Endothelial cell (in vitro differentiated cells): ENCODE measurements around the gene MMP24. TPM values are rescaled to one million over a fixed set of nuclear protein-coding genes. Genes with fewer than 3 reads are reported as not detected.

ENCODE experiments used
- DNase-seq: peaks from one replicate; pipeline ENCODE4 v3.0.0; 2021; ENCODE audit warnings: low spot score
- H3K27ac Mint-ChIP-seq: one replicate; pipeline ENCODE4 v1.8.0; 2021; ENCODE audit warnings: mixed read lengths, inconsistent platforms; ENCODE audit not compliant: unreplicated experiment
- H3K27me3 Mint-ChIP-seq: one replicate; pipeline ENCODE4 v1.8.0; 2021; ENCODE audit warnings: mild to moderate bottlenecking, moderate library complexity, mixed read lengths, inconsistent platforms; ENCODE audit not compliant: unreplicated experiment
- H3K36me3 Mint-ChIP-seq: one replicate; pipeline ENCODE4 v1.8.0; 2021; ENCODE audit warnings: mild to moderate bottlenecking, low read depth, mixed read lengths, inconsistent platforms; ENCODE audit not compliant: unreplicated experiment
- H3K4me1 Mint-ChIP-seq: one replicate; pipeline ENCODE4 v1.8.0; 2021; ENCODE audit warnings: mild to moderate bottlenecking, mixed read lengths, inconsistent platforms; ENCODE audit not compliant: unreplicated experiment
- H3K4me3 Mint-ChIP-seq: one replicate; pipeline ENCODE4 v1.8.0; 2021; ENCODE audit warnings: mild to moderate bottlenecking, mixed read lengths, inconsistent platforms; ENCODE audit not compliant: unreplicated experiment
- H3K9me3 Mint-ChIP-seq: one replicate; pipeline ENCODE4 v1.8.0; 2021; ENCODE audit warnings: mixed read lengths, inconsistent platforms; ENCODE audit not compliant: unreplicated experiment
- CTCF ChIP-seq: fragments of 200-600 bp; sonication (generic); IDR thresholded peaks from one replicate; pipeline ENCODE4 v1.5.0; 2021; ENCODE audit warnings: antibody characterized with exemption; ENCODE audit not compliant: unreplicated experiment
- total RNA-seq: library from RNA; stranded (reverse); fragmentation: NEBNext Ultra II Directional; extraction: Animal tissue kit (Norgen Biotek cat#: 25700); gene quantifications from one replicate; pipeline ENCODE4 v1.2.1, GENCODE V29; 2021; ENCODE audit not compliant: unreplicated experiment

Gene MMP24
- total RNA-seq, 1 donor from 2014 or later, result 9.1 TPM

- TF ChIP-seq CTCF, result no peak
- H3K27me3 Mint-ChIP-seq, result peaks cover 15% of the 10 kb centered on the region
Observed at GRCh38 chr20:35299780-35300179, 73.3 kb downstream of the MMP24 start.

DNA sequence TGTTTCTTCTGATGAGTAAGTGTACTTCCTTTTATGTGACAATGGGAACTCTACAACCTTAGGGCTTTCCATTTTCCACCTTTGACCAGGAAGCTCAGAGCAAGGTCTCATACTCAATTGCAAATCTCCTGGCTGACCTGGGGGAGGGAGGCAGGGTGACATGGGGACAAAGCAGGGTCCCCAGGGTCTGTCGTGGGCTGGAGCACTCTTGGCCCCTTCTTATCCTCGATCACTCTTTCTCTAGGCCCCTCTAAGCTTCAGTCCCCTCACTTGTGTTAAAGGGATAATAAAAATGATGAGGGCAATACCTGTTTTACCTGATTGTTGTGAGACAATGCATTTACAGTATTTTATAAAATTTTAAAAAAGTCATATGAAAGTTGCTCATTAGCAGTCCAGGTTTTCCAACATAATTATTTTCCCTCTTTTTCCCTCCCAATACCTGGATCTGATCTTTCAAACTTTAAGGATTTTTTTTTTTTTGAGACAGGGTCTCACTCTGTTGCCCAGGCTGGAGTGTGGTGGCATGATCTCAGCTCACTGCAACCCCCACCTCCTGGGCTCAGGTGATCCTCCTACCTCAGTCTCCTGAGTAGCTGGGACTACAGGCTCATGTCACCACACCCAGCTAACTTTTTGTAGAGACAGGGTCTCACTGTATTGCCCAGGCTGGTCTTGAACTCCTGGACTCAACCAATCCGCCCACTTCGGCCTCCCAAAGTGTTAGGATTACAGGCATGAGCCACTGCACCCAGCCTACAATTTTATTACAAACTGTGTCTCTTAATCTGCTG, 74.2 kb downstream of the MMP24 start:
- Mint-ChIP-seq H3K36me3 (peaks cover 3% of the 10 kb centered on the region), H3K9me3 (no peaks in the 10 kb centered on the region), H3K4me3 (no peak overlapping the region), H3K27me3 (peaks cover 16% of the 10 kb centered on the region), H3K4me1 (peaks cover 24% of the 10 kb centered on the region), H3K27ac (no peak overlapping the region)
- no peak for TF ChIP-seq CTCF
- no peak for DNase-seq

More at GRCh38 chr20:35299780-35300179, 73.3 kb downstream of the MMP24 start:
- H3K27ac Mint-ChIP-seq, result no peak overlapping the region
- H3K36me3 Mint-ChIP-seq, result peaks cover 3% of the 10 kb centered on the region
- H3K9me3 Mint-ChIP-seq, result no peaks in the 10 kb centered on the region
- no peak for DNase-seq
- no peak overlapping the region for H3K4me3 Mint-ChIP-seq
- H3K4me1 Mint-ChIP-seq, result peaks cover 23% of the 10 kb centered on the region

- peaks cover 5% of the 10 kb centered on the region for H3K36me3 Mint-ChIP-seq
- no peak overlapping the region for H3K4me3 Mint-ChIP-seq
- H3K27ac Mint-ChIP-seq, result peak overlapping the region; percentile 8
- no peaks in the 10 kb centered on the region for H3K9me3 Mint-ChIP-seq
- peaks cover 21% of the 10 kb centered on the region for H3K27me3 Mint-ChIP-seq
- no peak for DNase-seq
- H3K4me1 Mint-ChIP-seq, result peaks cover 17% of the 10 kb centered on the region
- TF ChIP-seq CTCF, result no peak
Observed at GRCh38 chr20:35301426-35301825, 74.9 kb downstream of the MMP24 start.

DNA sequence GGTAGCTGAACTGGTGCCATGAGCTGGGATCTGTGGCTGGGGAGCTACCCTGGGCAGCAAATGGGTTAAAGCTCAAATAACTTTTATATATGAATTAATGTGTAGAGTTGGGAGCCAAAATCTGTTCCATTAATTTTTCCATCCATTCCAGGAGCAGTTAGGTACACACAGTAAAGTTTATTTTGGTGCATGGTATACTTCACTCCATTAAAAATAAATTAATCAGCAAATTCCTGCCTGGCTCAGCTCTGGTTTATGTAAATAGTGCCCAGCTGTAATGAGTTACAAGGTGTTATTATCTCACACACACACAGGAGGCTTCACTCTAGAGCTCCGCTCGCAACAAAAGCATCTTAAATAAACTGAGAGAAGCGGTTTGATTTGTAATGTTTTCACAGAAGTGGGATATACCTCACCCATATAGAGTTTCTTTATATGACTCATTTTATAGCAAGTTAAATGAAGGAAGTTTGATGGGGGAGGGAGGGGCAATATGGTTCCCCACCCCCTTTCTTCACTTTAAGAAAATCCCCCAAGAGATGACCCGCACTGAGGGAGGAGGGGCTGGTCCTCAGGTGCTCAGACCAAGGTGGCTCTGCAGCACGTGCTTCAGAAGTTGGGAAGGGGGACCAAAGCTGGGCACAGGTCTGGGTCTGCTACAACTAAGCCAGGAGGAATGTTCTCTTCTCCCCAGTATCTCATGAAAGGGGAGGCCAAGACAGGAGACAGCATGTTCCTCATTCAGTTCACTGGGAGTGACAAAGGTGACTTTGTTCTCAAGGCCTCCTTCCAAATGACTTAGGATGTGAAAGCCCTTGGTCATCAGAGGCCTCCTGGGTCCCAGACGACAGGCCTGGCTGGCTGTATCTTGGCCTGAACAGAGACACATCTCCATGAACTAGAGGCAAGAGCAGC, 76.2 kb downstream of the MMP24 start:
- no peak for DNase-seq
- Mint-ChIP-seq H3K27ac (no peak overlapping the region), H3K4me1 (peaks cover 14% of the 10 kb centered on the region), H3K9me3 (no peaks in the 10 kb centered on the region), H3K36me3 (peaks cover 6% of the 10 kb centered on the region), H3K4me3 (no peak overlapping the region), H3K27me3 (peaks cover 19% of the 10 kb centered on the region)
- no peak for TF ChIP-seq CTCF
